K562 (cell line): ENCODE results near the gene PYGM. TPM values are rescaled to one million over a fixed set of nuclear protein-coding genes. Genes with fewer than 3 reads are reported as not detected.

Source experiments
- ATAC-seq: fragments of 200-7000 bp; cut with Tn5 transposase; 3 replicates; pipeline ENCODE4 v1.9.1; 2020; ENCODE audit warnings: moderate library complexity
- BruUV-seq: library from RNA; stranded (reverse); fragments of 400-500 nt; replicated peaks from 2 replicates; lab custom pipeline; 2021; lab: Mats Ljungman, UMichigan
- CTCF ChIA-PET: fragments of 300-600 bp; formaldehyde crosslinking; extraction: SDS; loops from one replicate; lab custom pipeline; 2021; ENCODE audit warnings: low intra/inter-chr PET ratio; lab: Yijun Ruan, JAX
- POLR2A ChIA-PET: fragments of 300-600, 350-650 bp; sonication (Branson Sonifier 250); formaldehyde crosslinking; extraction: SDS; loops from one replicate; lab custom pipeline; 2021; ENCODE audit warnings: antibody characterized with exemption, inconsistent platforms; lab: Yijun Ruan, JAX
- DNase-seq, 4 experiments: peaks; one replicate each; pipeline versions ENCODE4 v3.0.0 to v3.0.0-alpha.2; 2011 to 2018; ENCODE audit warnings: low spot score in 3 of 4, mixed read lengths in 3 of 4; ENCODE audit errors: extremely low read depth in 1 of 4
- FAIRE-seq: peaks from 2 replicates; lab custom pipeline; 2011; peaks lifted over from hg19 to GRCh38; lab: Jason Lieb, UNC
- H2AFZ ChIP-seq: 2 replicates; pipeline ENCODE4 v1.6.0; 2011; ENCODE audit warnings: low read depth, low read length, control low read depth, inconsistent platforms
- H3K27ac ChIP-seq: fragments of 200-600 bp; 3 replicates; pipeline ENCODE4 v1.8.0; 2011; ENCODE audit warnings: low read depth, mild to moderate bottlenecking, control low read depth, inconsistent platforms, low read length, moderate library complexity, mixed read lengths; ENCODE audit errors: extremely low read depth
- H3K27me3 ChIP-seq, 2 experiments: fragments of 300-600 bp in 1 of 2; 2 replicates in 1 of 2; 3 replicates in 1 of 2; pipeline versions ENCODE4 v1.6.0 to v1.8.0; 2011; ENCODE audit warnings: inconsistent platforms in 2 of 2, low read length in 2 of 2, mild to moderate bottlenecking in 1 of 2, mixed read lengths in 1 of 2, moderate library complexity in 1 of 2; ENCODE audit not compliant: control insufficient read depth in 2 of 2, insufficient read depth in 2 of 2
- H3K36me3 ChIP-seq: fragments of 300-600 bp; 3 replicates; pipeline ENCODE4 v1.8.0; 2011; ENCODE audit warnings: mild to moderate bottlenecking, low read length, inconsistent platforms; ENCODE audit not compliant: control insufficient read depth, insufficient read depth
- H3K4me1 ChIP-seq, 2 experiments: fragments of 200-600 bp in 1 of 2; replicated peaks in 1 of 2; 2 replicates in 1 of 2; 3 replicates in 1 of 2; pipeline versions ENCODE4 v1.5.1 to v1.8.0; 2011; ENCODE audit warnings: inconsistent platforms in 2 of 2, low read length in 2 of 2, mild to moderate bottlenecking in 1 of 2, mixed read lengths in 1 of 2, moderate library complexity in 1 of 2; ENCODE audit not compliant: control insufficient read depth in 2 of 2, insufficient read depth in 2 of 2
- H3K4me2 ChIP-seq: 2 replicates; pipeline ENCODE4 v1.6.1; 2011; ENCODE audit warnings: low read length, control low read depth, inconsistent platforms, mixed read lengths; ENCODE audit not compliant: insufficient read depth
- H3K4me3 ChIP-seq: fragments of 200-600 bp; sonication (generic), shearing (Covaris generic); 2 replicates; pipeline ENCODE4 v1.5.1; 2016; ENCODE audit warnings: control low read depth, inconsistent platforms
- H3K79me2 ChIP-seq: fragments of 200-600 bp; 3 replicates; pipeline ENCODE4 v1.8.0; 2011; ENCODE audit warnings: low read length, inconsistent platforms; ENCODE audit not compliant: control insufficient read depth, insufficient read depth
- H3K9ac ChIP-seq, 2 experiments: 2 replicates each; pipeline versions ENCODE4 v1.6.0 to v1.6.1; 2011; ENCODE audit warnings: low read depth in 2 of 2, low read length in 2 of 2, control low read depth in 1 of 2, inconsistent platforms in 1 of 2, mild to moderate bottlenecking in 1 of 2, mixed read lengths in 1 of 2; ENCODE audit not compliant: insufficient read depth in 1 of 2
- H3K9me1 ChIP-seq: one replicate; pipeline ENCODE4 v1.6.0; 2011; ENCODE audit warnings: inconsistent platforms, mild to moderate bottlenecking, low read length, moderate library complexity; ENCODE audit not compliant: control insufficient read depth, insufficient read depth
- H3K9me3 ChIP-seq: replicated peaks from 2 replicates; pipeline ENCODE4 v1.5.1; 2011; ENCODE audit warnings: low read depth, low read length, inconsistent platforms; ENCODE audit not compliant: control insufficient read depth, insufficient read depth
- H4K20me1 ChIP-seq: replicated peaks from 2 replicates; pipeline ENCODE4 v1.6.1; 2011; ENCODE audit warnings: low read length, inconsistent platforms, mixed read lengths; ENCODE audit not compliant: control insufficient read depth, insufficient read depth
- CXXC5 ChIP-seq: fragments of 250-450 bp; sonication (Bioruptor Pico); IDR thresholded peaks from 2 replicates; pipeline ENCODE4 v1.8.0; 2022; ENCODE audit warnings: inconsistent platforms, mild to moderate bottlenecking, moderate library complexity
- L3MBTL2 ChIP-seq: fragments of 450-650 bp; IDR thresholded peaks from 2 replicates; pipeline ENCODE4 v1.6.1; 2016; ENCODE audit warnings: mild to moderate bottlenecking, moderate library complexity
- LCOR ChIP-seq: sonication (generic); formaldehyde crosslinking; IDR thresholded peaks from 2 replicates; pipeline ENCODE4 v1.8.0; 2022; ENCODE audit warnings: mild to moderate bottlenecking, missing genetic modification reagents
- MGA ChIP-seq: fragments of 450-650 bp; IDR thresholded peaks from 2 replicates; pipeline ENCODE4 v1.6.1; 2016; ENCODE audit warnings: mild to moderate bottlenecking, moderate library complexity
- RCOR1 ChIP-seq, 2 experiments: IDR thresholded peaks; 2 replicates each; pipeline ENCODE4 v1.6.1; 2012; ENCODE audit warnings: low read depth in 2 of 2, low read length in 2 of 2, borderline replicate concordance in 1 of 2, improper control_type of control experiment in 1 of 2
- SRF ChIP-seq, 2 experiments: fragments of 250-450, 450-650 bp in 1 of 2; sonication (Bioruptor Pico) in 1 of 2; sonication (generic) in 1 of 2; formaldehyde crosslinking; IDR thresholded peaks; 2 replicates each; pipeline versions ENCODE4 v1.5.0 to v1.5.1; 2020 to 2022; ENCODE audit warnings: mild to moderate bottlenecking in 1 of 2, missing genetic modification reagents in 1 of 2
- ZBED1 ChIP-seq: IDR thresholded peaks from 2 replicates; pipeline ENCODE4 v1.6.1; 2014
- ZBTB7A ChIP-seq: IDR thresholded peaks from 2 replicates; pipeline ENCODE4 v1.6.1; 2011; ENCODE audit warnings: low read depth, mild to moderate bottlenecking, low read length, moderate library complexity, borderline replicate concordance; ENCODE audit not compliant: control insufficient read depth
- ZKSCAN3 ChIP-seq: fragments of 250-450 bp; sonication (Bioruptor Pico); IDR thresholded peaks from 2 replicates; pipeline ENCODE4 v1.4.0; 2020
- ZNF76 ChIP-seq: fragments of 250-450 bp; sonication (Bioruptor Pico); IDR thresholded peaks from 2 replicates; pipeline ENCODE4 v1.4.0; 2020; ENCODE audit warnings: mild to moderate bottlenecking, moderate library complexity, borderline replicate concordance
- WGBS: fragments of 100-300 bp; shearing (Covaris generic); methylation state at CpG from one replicate; pipeline ENCODE4 v1.1.6; 2016; ENCODE audit warnings: low coverage, mixed read lengths; ENCODE audit not compliant: insufficient coverage; ENCODE audit errors: missing lambda C conversion rate; 5-methylcytosine and 5-hydroxymethylcytosine counted together
- in situ Hi-C: fragments of 300-500 bp; cut with MboI; formaldehyde crosslinking; loops from 4 replicates; pipeline ENCODE4 v1.15.0; 2018; ENCODE audit warnings: inconsistent platforms, mixed read lengths
- intact Hi-C: fragments of 100-400 bp; cut with micrococcal nuclease; formaldehyde crosslinking; loops from 2 replicates; pipeline ENCODE4 v1.14.2; 2022
- polyA plus RNA-seq, 8 experiments: library from polyadenylated mRNA; depleted of rRNA in 4 of 8; stranded (reverse) in 5 of 8; unstranded in 3 of 8; fragments of >200 nt; fragmentation: Nextera tagmentation in 2 of 8; fragmentation: Illumina TruSeq in 1 of 8; extraction: Ambion mirVana in 2 of 8; extraction: Trizol in 1 of 8; gene quantifications; 2 replicates each; pipeline versions ENCODE4 v1.2.1 to v1.2.3, GENCODE V29; 2011 to 2014; ENCODE audit warnings: inconsistent platforms in 1 of 8, missing spikeins in 1 of 8
- total RNA-seq, 7 experiments: library from RNA; depleted of rRNA in 6 of 7; stranded (reverse); fragments of >200 nt in 6 of 7; fragmentation: Illumina TruSeq in 2 of 7; extraction: Trizol in 2 of 7; gene quantifications; 2 replicates each; pipeline versions ENCODE4 v1.2.1 to v1.2.3, GENCODE V29; 2011 to 2021; ENCODE audit warnings: low replicate concordance in 1 of 7

Gene PYGM
- total and polyA plus RNA-seq, 9 of the 15 experiments (the other 6 are each of a cell fraction or from before 2014, with no cell fraction given), result 0.07 to 1.5 (median 0.68) TPM

GRCh38 chr11:64754124-64754918, 5.5 kb downstream of the PYGM start:
- H3K79me2 ChIP-seq, result no peaks in the 10 kb centered on the region
- no peaks in the 10 kb centered on the region for H4K20me1 ChIP-seq
- H3K9me1 ChIP-seq, result no peaks in the 10 kb centered on the region
- no peaks in the 10 kb centered on the region for H3K27me3 ChIP-seq
- H3K9ac ChIP-seq, result peak overlapping the region; percentile 48 to 82; a peak in 3 of 4 replicates
- no peak overlapping the region for H3K4me3 ChIP-seq
- H3K27ac ChIP-seq, result peak overlapping the region; percentile 59; the same call in 2 of the 3 replicates
- intact Hi-C loops (no loop called here), in situ Hi-C loops (no loop called here)
- 21% methylated on average over 22 of the region's 26 CpGs for WGBS
- POLR2A ChIA-PET, result interaction anchor here (0.6 to 2.1 kb wide), 6 partner anchors 8 to 366 kb away, joined by 3 to 6 read pairs (median 4); no protein-coding TSS in a partner anchor
- no TSS peak for BruUV-seq
- peak overlapping the region; percentile 93 for H2AFZ ChIP-seq
- H3K36me3 ChIP-seq, result no peaks in the 10 kb centered on the region
- DNase-seq (peak; percentile 79 to 82 (median 80)), FAIRE-seq (peak; percentile 87), ATAC-seq (peak; percentile 81)
- CTCF ChIA-PET, result interaction anchor here (0.7 kb wide), 1 partner anchor 151 kb away, joined by 3 read pairs; no protein-coding TSS in a partner anchor
- H3K4me2 ChIP-seq, result peak overlapping the region; percentile 52; the same call in 1 of the 2 replicates
- H3K9me3 ChIP-seq, result no peaks in the 10 kb centered on the region
- H3K4me1 ChIP-seq, result peaks cover 11 to 56% of the 10 kb centered on the region in 2 experiments
- TF ChIP-seq ZBTB7A (peak; percentile 36; the same call in 1 of the 2 replicates), SRF (CRISPR knock-in tag; IDR thresholded peaks at IDR 0.05) (no peak), MGA (peak; percentile 94), ZBED1 (no peak), L3MBTL2 (peak; percentile 97), ZNF76 (no peak), LCOR (CRISPR knock-in tag) (peak; percentile 62; the same call in 1 of the 2 replicates), ZKSCAN3 (CRISPR knock-in tag) (no peak), CXXC5 (CRISPR knock-in tag) (peak; percentile 74), RCOR1 (IDR thresholded peaks at IDR 0.05; ENCODE audit: borderline replicate concordance in 1 of 2, low read depth in 2 of 2, low read length in 2 of 2) (peak in 1 of 2 experiments; percentile 46; a peak in 1 of 4 replicates)
